HEK293T (cell line): Measurements from ENCODE around the gene MAN2A1.

Experiments used
- CTCF ChIA-PET: fragments of 350-600 bp; formaldehyde crosslinking; extraction: SDS; loops from one replicate; lab custom pipeline; 2021; ENCODE audit warnings: antibody characterized with exemption, inconsistent platforms; lab: Yijun Ruan, JAX
- POLR2A ChIA-PET: fragments of 350-600 bp; formaldehyde crosslinking; extraction: SDS; loops from one replicate; lab custom pipeline; 2020; ENCODE audit warnings: antibody characterized with exemption, inconsistent platforms; lab: Yijun Ruan, JAX
- DNase-seq: peaks from one replicate; pipeline ENCODE4 v3.0.0; 2012; ENCODE audit warnings: mixed read lengths; ENCODE audit errors: extremely low spot score
- ARNT ChIP-seq: fragments of 450-650 bp; IDR thresholded peaks from 2 replicates; pipeline ENCODE4 v1.6.1; 2017; ENCODE audit warnings: mild to moderate bottlenecking
- BHLHE40 ChIP-seq: fragments of 450-650 bp; IDR thresholded peaks from 2 replicates; pipeline ENCODE4 v1.6.1; 2016; ENCODE audit warnings: mild to moderate bottlenecking, moderate library complexity, borderline replicate concordance
- CTBP1 ChIP-seq: fragments of 450-650 bp; IDR thresholded peaks from 2 replicates; pipeline ENCODE4 v1.6.1; 2016; ENCODE audit warnings: borderline replicate concordance
- ELF4 ChIP-seq: fragments of 450-650 bp; IDR thresholded peaks from 2 replicates; pipeline ENCODE4 v1.6.1; 2017; ENCODE audit warnings: antibody characterized with exemption
- FOXA1 ChIP-seq: fragments of 450-650 bp; IDR thresholded peaks from 2 replicates; pipeline ENCODE4 v1.6.1; 2016; ENCODE audit warnings: mild to moderate bottlenecking
- FOXK2 ChIP-seq: fragments of 450-650 bp; IDR thresholded peaks from 2 replicates; pipeline ENCODE4 v1.6.1; 2016; ENCODE audit warnings: mild to moderate bottlenecking
- FOXM1 ChIP-seq: fragments of 450-650 bp; IDR thresholded peaks from 2 replicates; pipeline ENCODE4 v1.6.1; 2017; ENCODE audit warnings: mild to moderate bottlenecking, borderline replicate concordance
- HDGF ChIP-seq: fragments of 450-650 bp; IDR thresholded peaks from 2 replicates; pipeline ENCODE4 v1.6.1; 2017; ENCODE audit warnings: antibody characterized with exemption, borderline replicate concordance
- L3MBTL2 ChIP-seq: fragments of 450-650 bp; conservative IDR thresholded peaks from 2 replicates; pipeline ENCODE4 v1.6.1; 2016; ENCODE audit warnings: mild to moderate bottlenecking
- LEF1 ChIP-seq: fragments of 450-650 bp; IDR thresholded peaks from 2 replicates; pipeline ENCODE4 v1.6.1; 2017; ENCODE audit warnings: mild to moderate bottlenecking, borderline replicate concordance
- NFRKB ChIP-seq: fragments of 450-650 bp; IDR thresholded peaks from 2 replicates; pipeline ENCODE4 v1.6.1; 2016; ENCODE audit warnings: mild to moderate bottlenecking, moderate library complexity
- SP1 ChIP-seq: fragments of 450-650 bp; IDR thresholded peaks from 2 replicates; pipeline ENCODE4 v1.6.1; 2017
- SUZ12 ChIP-seq: fragments of 450-650 bp; IDR thresholded peaks from 2 replicates; pipeline ENCODE4 v1.6.1; 2016; ENCODE audit warnings: mild to moderate bottlenecking
- TARDBP ChIP-seq: fragments of 450-650 bp; IDR thresholded peaks from 2 replicates; pipeline ENCODE4 v1.6.1; 2016
- ZNF384 ChIP-seq: fragments of 450-650 bp; IDR thresholded peaks from 2 replicates; pipeline ENCODE4 v1.6.1; 2016
- TF ChIP-seq, protein P1 (sequence below): fragments of 450-650 bp; IDR thresholded peaks from 2 replicates; pipeline ENCODE4 v1.6.1; 2016

The MAN2A1 gene

GRCh38 chr5:109805883-109806282, 116.2 kb downstream of the MAN2A1 start:
- TF ChIP-seq SP1 = no peak
- TF ChIP-seq ARNT = no peak
- TF ChIP-seq FOXM1 = no peak
- no peak for TF ChIP-seq L3MBTL2
- TF ChIP-seq FOXA1 = no peak
- no peak for TF ChIP-seq LEF1
- no peak for TF ChIP-seq FOXK2
- TF ChIP-seq CTBP1 = no peak
- TF ChIP-seq ZNF384 = no peak
- TF ChIP-seq BHLHE40 = no peak
- TF ChIP-seq ELF4 = no peak
- no peak for TF ChIP-seq TARDBP
- no peak for TF ChIP-seq HDGF
- ChIA-PET CTCF (no interaction called here), POLR2A (no interaction called here)
- no peak for DNase-seq

GRCh38 chr5:109812698-109813097, 123.0 kb downstream of the MAN2A1 start:
- ChIA-PET POLR2A (no interaction called here), CTCF (interaction anchor here (0.7 kb wide), 1 partner anchor 1418 kb away, joined by 3 read pairs; no protein-coding TSS in a partner anchor)
- TF ChIP-seq HDGF (no peak), ZNF384 (no peak), FOXK2 (no peak), BHLHE40 (no peak), TARDBP (no peak), ARNT (no peak), FOXA1 (no peak), NFRKB (no peak), FOXM1 (no peak), L3MBTL2 (no peak), SUZ12 (no peak), LEF1 (no peak), CTBP1 (no peak)
- TF ChIP-seq, protein P1, sequence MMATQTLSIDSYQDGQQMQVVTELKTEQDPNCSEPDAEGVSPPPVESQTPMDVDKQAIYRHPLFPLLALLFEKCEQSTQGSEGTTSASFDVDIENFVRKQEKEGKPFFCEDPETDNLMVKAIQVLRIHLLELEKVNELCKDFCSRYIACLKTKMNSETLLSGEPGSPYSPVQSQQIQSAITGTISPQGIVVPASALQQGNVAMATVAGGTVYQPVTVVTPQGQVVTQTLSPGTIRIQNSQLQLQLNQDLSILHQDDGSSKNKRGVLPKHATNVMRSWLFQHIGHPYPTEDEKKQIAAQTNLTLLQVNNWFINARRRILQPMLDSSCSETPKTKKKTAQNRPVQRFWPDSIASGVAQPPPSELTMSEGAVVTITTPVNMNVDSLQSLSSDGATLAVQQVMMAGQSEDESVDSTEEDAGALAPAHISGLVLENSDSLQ = no peak
- DNase-seq = no peak

DNA sequence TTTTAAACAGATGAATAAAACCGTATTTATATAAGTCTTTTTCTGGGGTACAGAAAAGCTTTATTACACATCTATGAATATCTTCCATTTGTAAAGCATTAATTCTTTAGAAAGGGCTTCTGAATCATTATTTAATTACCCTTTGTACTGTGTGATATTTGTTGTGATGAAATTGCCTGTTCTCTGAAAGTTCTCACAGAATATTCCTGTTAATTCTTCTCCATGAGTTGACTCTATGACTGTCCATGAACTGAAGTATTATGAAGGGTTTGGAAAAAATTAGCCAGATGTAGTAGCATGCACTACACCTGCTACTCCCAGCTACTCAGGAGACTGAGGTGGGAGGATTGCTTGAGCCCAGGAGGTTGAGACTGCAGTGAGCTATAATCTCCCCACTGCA, 127.0 kb downstream of the MAN2A1 start:
- TF ChIP-seq BHLHE40 (no peak), L3MBTL2 (no peak)
- no peak for DNase-seq
- ChIA-PET POLR2A (interaction anchor here (1.0 kb wide), 1 partner anchor 407 kb away, joined by 3 read pairs; the partner anchor contains the start of gene PJA2), CTCF (no interaction called here)

GRCh38 chr5:109819878-109820277, 130.2 kb downstream of the MAN2A1 start:
- DNase-seq = no peak
- TF ChIP-seq SUZ12 = no peak
- TF ChIP-seq ZNF384 = no peak
- no peak for TF ChIP-seq NFRKB
- no peak for TF ChIP-seq ARNT
- no peak for TF ChIP-seq FOXA1
- no peak for TF ChIP-seq SP1
- ChIA-PET CTCF (interaction anchor here (0.5 kb wide), 1 partner anchor 31 kb away, joined by 3 read pairs; no protein-coding TSS in a partner anchor), POLR2A (no interaction called here)

DNA sequence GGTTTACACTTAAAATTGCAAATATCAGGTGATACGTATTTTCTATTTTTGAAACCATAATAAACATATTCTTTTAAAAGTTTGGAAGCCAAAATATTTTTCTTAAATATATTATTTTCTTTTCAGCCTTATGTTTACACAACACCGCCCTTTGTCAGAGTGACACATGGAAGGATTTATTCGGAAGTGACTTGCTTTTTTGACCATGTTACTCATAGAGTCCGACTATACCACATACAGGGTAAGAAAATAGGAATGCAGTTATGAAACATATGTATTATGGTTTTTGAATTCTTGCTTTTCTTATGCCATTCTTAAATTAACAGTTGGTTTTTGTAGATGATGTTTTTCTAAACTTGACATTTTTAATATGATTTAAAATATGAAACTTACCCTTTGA, 133.9 kb downstream of the MAN2A1 start:
- ChIA-PET CTCF (interaction anchor here (0.8 kb wide), 1 partner anchor 13 kb away, joined by 3 read pairs; no protein-coding TSS in a partner anchor), POLR2A (no interaction called here)
- TF ChIP-seq LEF1 (no peak), NFRKB (no peak), ZNF384 (no peak), CTBP1 (no peak), TARDBP (no peak), BHLHE40 (no peak)
- DNase-seq = no peak

- ChIA-PET CTCF (no interaction called here), POLR2A (no interaction called here)
- no peak for DNase-seq
- TF ChIP-seq ARNT (no peak), BHLHE40 (no peak), L3MBTL2 (no peak), ELF4 (no peak)
- TF ChIP-seq, protein P1 = no peak
Measured at GRCh38 chr5:109825450-109825849, 135.7 kb downstream of the MAN2A1 start.

DNA sequence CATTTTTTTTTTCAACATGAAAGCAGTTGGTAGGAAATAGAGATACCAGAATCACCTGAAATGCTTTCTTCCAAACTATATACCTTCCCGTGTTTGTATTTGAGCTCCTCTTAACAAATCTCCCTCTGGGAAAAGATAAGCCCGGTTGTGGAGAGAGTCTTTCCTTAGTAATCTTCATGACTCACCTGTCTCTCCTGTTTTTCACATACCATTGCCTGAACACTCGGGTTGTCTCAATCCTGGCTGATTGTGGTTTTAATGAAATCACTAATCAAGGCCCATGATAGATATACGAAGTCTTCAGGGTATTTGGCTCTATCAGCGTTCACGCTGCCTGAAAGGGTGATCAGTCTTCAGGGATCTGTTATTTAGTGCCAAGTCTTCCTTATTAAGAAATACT, 136.7 kb downstream of the MAN2A1 start:
- no peak for DNase-seq
- CTCF ChIA-PET = no interaction called here
- no peak for TF ChIP-seq LEF1
- no peak for TF ChIP-seq ELF4
- no peak for TF ChIP-seq TARDBP
- no peak for TF ChIP-seq FOXM1
- TF ChIP-seq FOXA1 = no peak
- TF ChIP-seq ARNT = no peak
- no peak for TF ChIP-seq L3MBTL2
- TF ChIP-seq FOXK2 = no peak
- POLR2A ChIA-PET = no interaction called here

DNA sequence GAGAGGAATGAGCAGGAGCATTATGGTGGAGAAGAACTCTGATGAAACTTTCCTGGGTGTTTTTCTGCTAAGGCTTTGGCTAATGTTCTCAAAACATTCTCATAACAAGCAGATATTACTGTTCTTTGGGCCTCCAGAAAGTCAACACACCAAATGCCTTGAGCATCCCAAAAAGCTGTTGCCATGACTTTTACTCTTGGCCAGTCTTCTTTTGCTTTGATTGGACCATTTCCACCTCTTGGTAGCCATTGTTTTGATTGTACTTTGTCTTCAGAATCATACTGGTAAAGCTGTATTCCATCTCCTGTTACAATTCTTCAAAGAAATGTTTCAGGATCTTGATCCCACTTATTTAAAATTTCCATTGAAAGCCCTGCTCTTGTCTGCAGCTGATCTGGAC, 139.6 kb downstream of the MAN2A1 start:
- CTCF ChIA-PET = no interaction called here
- POLR2A ChIA-PET = no interaction called here
- no peak for TF ChIP-seq HDGF
- TF ChIP-seq ELF4 = no peak
- no peak for DNase-seq
